Fibroblast of pulmonary artery (primary cell): ENCODE data around the gene ARL4A.

Experiments
- DNase-seq: peaks from one replicate; pipeline ENCODE4 v3.0.0-alpha.2; 2010; ENCODE audit warnings: low read depth
- H3K4me3 ChIP-seq: replicated peaks from 2 replicates; pipeline ENCODE4 v1.5.1; 2011; ENCODE audit warnings: low read depth, mild to moderate bottlenecking, control low read depth, low read length, moderate library complexity
- TF ChIP-seq, protein P1 (sequence below): IDR thresholded peaks from 2 replicates; pipeline ENCODE4 v1.5.1; 2011; ENCODE audit warnings: mild to moderate bottlenecking, control low read depth, low read length, inconsistent platforms; ENCODE audit errors: missing control alignments

ARL4A gene

DNA sequence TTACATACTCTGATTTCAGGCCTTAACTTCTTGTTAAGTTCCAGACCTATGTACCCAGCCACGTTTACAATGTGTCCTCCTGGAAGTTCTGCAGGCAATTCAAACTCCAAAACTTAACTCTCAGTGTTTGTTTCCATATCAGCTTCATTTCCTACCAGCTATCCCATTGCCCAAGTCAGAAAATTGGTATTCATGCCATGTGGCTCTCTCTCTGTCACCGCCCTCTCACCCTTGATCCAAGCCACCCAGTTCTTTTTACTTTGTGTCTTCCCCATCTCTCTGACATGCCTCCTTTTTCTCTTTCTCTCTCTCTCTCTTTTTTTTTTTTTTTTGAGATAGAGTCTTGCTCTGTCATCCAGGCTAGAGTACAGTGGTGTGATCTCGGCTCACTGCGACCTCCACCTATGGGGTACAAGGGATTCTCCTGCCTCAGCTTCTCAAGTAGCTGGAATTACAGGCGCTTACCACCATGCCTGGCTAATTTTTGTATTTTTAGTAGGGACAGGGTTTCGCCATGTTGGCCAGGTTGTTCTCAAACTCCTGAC lies 33.9 kb downstream of the ARL4A start:
- DNase-seq, result no peak
- TF ChIP-seq, protein P1, sequence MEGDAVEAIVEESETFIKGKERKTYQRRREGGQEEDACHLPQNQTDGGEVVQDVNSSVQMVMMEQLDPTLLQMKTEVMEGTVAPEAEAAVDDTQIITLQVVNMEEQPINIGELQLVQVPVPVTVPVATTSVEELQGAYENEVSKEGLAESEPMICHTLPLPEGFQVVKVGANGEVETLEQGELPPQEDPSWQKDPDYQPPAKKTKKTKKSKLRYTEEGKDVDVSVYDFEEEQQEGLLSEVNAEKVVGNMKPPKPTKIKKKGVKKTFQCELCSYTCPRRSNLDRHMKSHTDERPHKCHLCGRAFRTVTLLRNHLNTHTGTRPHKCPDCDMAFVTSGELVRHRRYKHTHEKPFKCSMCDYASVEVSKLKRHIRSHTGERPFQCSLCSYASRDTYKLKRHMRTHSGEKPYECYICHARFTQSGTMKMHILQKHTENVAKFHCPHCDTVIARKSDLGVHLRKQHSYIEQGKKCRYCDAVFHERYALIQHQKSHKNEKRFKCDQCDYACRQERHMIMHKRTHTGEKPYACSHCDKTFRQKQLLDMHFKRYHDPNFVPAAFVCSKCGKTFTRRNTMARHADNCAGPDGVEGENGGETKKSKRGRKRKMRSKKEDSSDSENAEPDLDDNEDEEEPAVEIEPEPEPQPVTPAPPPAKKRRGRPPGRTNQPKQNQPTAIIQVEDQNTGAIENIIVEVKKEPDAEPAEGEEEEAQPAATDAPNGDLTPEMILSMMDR, result no peak
- H3K4me3 ChIP-seq, result no peak overlapping the region

DNA sequence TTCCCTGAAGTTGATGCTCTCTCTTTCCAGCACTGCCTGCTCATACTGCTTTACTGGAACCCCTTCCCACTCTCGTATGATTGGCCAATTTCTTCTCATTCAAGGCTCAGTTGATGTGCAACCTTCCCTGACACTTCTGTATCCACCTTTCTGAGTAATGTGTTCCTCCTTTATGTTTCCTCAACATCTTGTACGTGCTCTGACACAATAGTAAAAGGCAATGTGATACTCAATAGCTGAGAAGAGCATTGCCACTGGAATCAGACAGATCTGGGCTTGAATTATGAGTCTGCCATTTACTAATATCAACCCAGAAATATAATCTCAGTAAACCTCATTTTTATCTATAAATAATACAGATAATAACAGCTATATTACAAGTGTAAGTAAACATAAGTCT lies 34.7 kb downstream of the ARL4A start:
- TF ChIP-seq, protein P1, result no peak
- DNase-seq, result no peak
- no peak overlapping the region for H3K4me3 ChIP-seq

DNA sequence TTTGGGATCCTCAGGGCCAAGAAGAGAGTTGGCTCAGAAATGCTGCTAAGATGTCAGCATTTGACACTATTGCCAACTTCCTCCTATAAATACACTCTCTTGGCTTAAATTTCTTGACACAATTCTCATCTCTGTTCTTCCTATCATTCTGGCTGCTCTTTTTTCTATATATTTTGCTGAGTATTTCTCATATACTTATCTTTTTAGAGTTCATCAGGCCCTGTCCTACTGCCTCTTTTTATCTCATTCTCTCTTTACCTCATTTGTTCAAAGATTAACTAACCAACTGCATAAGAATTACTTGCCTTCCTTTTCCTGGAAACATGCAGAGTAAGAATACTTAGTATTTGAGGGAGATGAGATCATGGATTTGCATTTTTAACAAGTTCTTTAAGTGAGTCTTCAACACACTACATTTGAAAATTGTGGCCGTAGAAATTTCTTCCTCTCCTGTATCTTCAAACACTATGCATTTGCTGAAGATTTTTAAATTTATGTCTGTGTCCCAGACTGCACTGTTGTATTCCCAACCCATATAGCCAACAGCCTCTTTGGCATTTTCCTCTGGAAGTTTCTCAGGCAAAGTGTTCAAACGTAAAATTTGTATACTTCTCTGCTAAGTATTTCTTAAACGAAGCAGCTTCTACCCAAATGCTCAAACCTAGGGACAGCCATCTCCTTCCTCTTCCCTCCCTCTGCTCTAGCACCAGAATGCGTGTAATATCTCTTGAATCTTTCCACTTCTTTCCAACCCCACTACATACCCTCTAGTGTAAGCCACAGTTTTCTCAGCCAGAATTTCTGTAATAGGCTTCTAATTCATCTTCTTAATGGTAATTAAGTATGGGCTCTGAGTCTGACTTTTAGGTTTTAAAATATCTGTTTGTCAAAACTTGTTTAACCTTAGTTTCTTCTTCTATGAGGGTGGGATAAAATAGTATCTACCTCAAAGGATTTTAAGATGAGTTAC lies 35.5 kb downstream of the ARL4A start:
- no peak overlapping the region for H3K4me3 ChIP-seq
- no peak for DNase-seq
- TF ChIP-seq, protein P1, result no peak

DNA sequence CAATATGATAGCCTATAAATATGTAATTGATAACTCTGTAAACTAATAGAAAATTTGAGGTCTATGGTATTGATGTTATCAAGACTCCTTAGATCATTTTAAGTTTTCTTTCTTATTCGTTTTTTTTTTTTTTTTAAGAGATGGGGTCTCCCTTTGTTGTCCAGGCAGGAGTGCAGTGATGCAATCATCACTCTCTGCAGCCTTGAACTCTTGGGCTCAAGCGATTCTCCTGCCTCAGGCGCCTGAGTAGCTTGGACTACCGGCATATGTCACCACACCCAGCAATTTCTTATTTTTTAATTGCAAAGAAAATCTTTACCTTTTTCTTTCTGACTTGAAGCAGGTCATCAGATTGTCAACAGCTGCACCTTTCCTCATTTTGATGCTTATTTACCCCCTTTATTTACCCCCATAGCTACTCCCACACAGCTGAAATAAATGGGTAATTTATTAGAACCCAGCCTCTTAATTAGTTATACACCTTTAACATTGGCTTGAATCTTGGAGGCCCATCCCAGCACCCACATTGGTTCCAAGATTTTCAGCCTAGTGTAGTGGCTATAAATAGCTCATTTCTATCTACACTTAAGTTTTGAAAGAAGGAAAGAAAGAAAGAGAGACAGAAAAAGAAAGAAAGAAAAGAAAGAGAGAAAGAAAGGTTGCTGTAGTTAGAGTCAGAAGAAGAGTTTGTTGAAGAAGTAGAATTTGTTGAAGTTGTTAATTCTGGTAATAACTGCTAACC lies 38.3 kb downstream of the ARL4A start:
- no peak overlapping the region for H3K4me3 ChIP-seq
- TF ChIP-seq, protein P1, result no peak
- DNase-seq, result no peak

DNA sequence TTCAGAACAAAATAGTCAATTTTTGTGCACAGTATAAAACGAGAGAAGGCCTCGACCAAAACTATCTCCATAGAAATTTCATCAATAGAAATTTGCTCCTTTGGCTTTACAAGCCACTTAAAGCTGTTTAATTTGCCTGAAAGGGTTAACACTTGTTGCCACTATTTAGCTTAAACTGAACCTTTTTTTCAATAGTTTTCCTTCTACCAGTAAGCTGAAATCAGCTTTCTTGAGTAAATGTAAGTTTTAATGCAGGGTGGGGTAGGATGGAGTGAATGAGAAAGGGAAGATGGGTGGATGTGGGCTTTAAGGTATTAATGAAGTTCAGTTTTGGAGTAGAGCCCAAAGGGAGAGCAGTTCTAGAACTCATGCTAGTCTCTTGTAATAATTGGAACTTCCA lies 39.5 kb downstream of the ARL4A start:
- TF ChIP-seq, protein P1, result no peak
- DNase-seq, result no peak
- H3K4me3 ChIP-seq, result no peak overlapping the region

DNA sequence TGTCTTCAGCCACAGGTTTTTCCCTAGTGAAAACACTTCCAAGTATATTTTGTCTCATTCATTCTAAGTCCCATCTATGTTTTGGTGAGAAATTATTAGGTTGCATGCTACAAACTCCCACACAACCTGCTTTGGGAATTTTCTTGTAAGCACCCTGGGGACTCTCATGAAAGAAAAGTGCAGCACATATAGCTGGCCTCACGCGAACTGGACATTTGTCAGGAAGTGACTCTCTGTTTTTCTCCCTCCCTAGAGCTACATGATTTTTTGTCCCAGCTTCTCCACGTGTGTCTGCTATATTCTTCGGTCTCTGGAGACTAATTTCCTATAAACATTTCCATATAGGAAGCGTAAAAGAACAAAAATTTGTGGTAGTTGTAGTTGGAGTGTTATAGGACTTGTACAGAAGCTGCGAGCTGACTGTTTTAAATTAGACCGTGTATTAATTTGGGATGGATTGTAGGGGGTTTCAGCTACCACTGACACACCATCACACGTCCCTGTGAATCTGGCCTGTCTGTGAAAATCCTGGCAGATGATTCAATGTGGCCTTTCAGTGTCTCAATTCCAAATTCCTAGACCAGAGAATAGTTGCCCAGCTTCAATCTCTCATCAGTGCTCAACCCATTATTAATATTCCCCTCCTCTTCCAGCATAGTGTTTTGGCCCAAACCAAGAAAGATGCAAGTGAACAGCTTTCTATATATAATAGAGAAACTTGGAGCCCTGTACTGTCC lies 40.2 kb downstream of the ARL4A start:
- TF ChIP-seq, protein P1, result no peak
- H3K4me3 ChIP-seq, result no peak overlapping the region
- DNase-seq, result peak; percentile 67
